Adipose tissue (tissue), 3 donors: ENCODE data around the gene NMUR1. TPM values are rescaled to one million over a fixed set of nuclear protein-coding genes. Genes with fewer than 3 reads are reported as not detected.
"Not testable (repeated sequence)": the region's sequence is repeated elsewhere in the genome, so short reads cannot be mapped to it uniquely, and the experiment has no call there.

Experiments
- H3K27ac ChIP-seq: one replicate; pipeline ENCODE4 v1.5.1; 2013; ENCODE audit warnings: low read depth, low read length
- WGBS, 3 donors: extraction: QIAGEN DNeasy Blood & Tissue Kit; methylation state at CpG; one replicate each; pipeline ENCODE4 v1.1.7; 2013; 5-methylcytosine and 5-hydroxymethylcytosine counted together
- polyA plus RNA-seq, 3 donors: library from polyadenylated mRNA; stranded (reverse); fragments of 200-250 nt; gene quantifications; one replicate each; pipeline ENCODE4 v1.2.3, GENCODE V29; 2013
- donor health status: healthy with polysubstance abuse.
- donor health status: Bipolar disorder and iron deficiency.
- donor health status: healthy.

NMUR1 gene
- polyA plus RNA-seq, 3 donors: 0.67 to 2.5 (median 1.8) TPM

DNA sequence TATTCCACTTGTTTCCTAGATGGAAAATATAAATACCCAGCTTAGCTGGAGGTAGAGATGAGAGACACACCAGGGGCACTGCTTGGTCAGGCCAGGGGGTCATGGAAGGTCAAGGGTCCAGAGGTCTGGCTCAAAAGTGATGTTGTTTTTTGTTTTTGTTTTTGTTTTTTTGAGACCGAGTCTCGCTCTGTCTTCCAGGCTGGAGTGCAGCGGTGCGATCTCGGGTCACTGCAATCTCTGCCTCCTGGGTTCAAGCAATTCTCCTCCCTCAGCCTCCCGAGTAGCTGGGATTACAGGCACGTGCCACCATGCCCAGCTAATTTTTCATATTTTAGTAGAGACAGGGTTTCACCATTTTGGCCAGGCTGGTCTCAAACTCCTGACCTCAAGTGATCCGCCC lies 26.3 kb upstream of the NMUR1 start:
- H3K27ac ChIP-seq: not testable (repeated sequence)
- WGBS, 3 donors: 92 to 98% (median 95%) methylated on average over 8 of the region's 8 CpGs

DNA sequence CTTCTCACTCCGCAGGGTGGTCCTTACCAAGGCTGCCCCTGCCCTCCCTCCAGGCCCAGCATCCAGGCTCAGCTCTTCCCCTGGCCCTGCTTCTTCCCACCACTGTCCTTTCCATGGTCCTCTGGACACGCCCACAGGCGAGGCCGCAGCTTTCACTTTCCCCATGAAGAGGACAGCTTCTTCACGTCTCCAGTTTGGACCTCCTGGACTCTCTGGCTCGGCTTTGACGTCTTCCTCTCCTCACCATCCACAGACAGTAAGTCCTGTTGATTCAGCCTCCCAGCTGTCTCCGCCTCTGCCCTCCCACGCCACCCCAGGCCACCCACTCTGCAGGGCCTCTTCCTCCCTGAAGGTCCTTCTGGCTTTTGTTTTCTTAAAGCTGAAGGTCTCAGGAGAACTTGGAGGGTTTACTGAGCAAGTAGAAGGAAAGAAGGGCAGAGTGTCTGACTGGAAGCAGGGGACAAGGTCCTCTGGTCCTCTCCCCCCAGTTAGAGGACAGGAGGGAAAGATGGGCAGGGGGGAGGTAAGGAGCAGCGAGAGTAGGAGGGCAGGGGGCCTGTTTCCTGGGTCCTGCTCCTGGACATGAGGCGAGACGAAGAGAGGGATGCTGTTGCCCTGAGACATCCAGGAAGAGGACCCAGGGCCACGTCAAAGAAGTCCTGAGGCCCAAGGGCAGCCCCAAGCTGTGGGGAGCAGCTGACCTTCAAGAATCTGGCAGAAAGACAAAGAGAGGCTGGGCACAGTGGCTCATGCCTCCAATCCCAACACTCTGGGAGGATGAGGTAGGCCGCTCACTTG lies 24.7 kb upstream of the NMUR1 start:
- H3K27ac ChIP-seq: no peak overlapping the region
- WGBS, 3 donors: 30 to 67% (median 33%) methylated on average over 14 of the region's 14 CpGs

DNA sequence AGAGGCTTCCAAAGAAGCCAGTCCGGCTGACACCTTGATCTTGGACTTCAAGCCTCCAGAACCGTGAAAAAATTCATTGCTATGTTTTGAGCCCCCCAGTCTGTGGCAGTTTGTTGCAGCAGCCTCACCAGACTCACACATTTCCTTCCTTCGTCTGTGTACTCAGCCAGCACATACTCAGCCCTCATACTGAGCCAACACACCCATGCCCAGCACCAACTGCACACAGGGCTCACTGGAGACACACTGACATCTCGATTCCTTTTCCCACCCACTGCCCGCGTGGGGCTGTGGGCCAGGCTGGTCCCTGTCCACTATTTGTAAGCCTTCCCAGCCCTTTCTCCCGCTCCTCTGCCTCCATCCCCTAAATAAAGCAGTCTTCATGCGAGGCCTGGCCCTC lies 24.1 kb upstream of the NMUR1 start:
- H3K27ac ChIP-seq: no peak overlapping the region
- 37 to 68% (median 39%) methylated on average over 8 of the region's 8 CpGs for WGBS, 3 donors

DNA sequence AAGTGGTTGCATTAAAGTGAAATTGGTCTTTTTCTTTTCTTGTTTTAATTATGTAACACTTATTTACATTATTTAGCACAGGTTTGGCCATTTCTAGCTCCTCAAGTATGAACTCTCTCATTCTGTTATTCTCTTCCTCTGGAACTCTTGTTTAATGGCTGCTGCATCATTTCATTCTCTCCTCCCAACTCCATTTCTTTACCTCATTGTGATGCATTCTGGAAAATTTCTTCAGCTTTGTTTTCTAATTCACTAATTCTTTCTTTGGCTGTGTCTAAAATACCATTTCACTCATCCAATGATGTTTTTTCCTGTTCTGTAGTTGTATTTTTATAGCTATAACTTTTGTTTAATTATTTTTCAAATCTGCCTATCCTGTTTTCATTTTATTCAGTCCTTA lies 22.5 kb upstream of the NMUR1 start:
- H3K27ac ChIP-seq: no peak overlapping the region

DNA sequence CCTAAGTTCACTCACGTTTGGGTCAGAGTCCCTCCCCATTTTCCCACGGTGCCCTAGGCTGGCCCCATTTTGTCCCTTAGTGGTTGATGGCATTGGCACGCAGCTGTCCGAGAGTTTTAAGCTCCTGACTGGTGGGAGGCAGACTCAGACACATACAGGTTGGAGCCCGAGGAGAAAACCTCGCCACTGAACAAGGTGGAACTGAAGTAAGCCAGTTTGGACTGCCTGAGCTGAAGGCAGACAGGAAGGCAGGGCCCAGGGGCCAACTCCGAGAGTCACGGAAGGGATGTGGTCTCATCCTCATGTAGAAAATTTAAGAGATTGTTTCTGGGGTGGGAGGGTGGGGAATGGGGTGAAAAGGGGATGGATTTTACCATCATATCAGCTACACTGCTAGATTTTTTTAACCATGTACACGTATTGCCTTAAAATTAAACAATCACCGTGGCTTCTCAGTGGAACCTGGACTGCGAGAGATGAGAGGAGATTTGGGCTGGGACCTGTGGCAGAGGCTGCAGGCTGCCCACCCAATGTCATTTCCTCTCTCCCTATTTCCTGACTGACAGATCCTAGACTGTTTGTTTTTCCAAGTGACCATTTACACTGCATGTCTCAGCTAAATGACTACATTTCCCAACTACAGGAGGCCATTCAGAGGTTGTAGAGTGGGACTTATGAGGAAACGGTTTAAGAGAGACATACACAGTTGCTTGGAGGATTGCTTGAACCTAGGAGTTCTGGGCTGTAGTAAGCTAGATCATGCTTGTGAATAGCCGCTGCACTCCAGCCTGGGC lies 19.4 kb upstream of the NMUR1 start:
- WGBS, 3 donors: 72 to 90% (median 81%) methylated on average over 13 of the region's 13 CpGs
- H3K27ac ChIP-seq: no peak overlapping the region

DNA sequence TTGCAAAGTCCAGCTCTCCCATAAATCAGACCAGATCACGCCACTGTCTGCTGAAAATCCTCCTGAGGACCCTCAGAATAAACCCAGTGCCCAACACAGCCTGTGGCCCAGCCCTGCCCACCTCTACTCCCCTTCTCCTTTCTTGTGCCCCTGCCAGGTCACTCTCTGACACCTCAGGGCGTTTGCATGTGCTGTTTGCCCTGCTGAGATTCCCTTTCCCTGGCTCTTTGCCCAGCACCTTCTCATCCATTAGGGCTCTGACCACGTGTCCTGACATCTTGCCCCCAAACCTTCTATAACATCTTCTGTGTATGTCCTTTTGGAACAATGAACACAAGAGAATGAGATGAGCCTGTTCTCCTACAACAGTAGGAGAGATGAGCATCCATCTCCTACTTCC lies 18.5 kb upstream of the NMUR1 start:
- 60 to 63% (median 63%) methylated on average over 3 of the region's 3 CpGs for WGBS, 3 donors
- H3K27ac ChIP-seq: no peak overlapping the region

DNA sequence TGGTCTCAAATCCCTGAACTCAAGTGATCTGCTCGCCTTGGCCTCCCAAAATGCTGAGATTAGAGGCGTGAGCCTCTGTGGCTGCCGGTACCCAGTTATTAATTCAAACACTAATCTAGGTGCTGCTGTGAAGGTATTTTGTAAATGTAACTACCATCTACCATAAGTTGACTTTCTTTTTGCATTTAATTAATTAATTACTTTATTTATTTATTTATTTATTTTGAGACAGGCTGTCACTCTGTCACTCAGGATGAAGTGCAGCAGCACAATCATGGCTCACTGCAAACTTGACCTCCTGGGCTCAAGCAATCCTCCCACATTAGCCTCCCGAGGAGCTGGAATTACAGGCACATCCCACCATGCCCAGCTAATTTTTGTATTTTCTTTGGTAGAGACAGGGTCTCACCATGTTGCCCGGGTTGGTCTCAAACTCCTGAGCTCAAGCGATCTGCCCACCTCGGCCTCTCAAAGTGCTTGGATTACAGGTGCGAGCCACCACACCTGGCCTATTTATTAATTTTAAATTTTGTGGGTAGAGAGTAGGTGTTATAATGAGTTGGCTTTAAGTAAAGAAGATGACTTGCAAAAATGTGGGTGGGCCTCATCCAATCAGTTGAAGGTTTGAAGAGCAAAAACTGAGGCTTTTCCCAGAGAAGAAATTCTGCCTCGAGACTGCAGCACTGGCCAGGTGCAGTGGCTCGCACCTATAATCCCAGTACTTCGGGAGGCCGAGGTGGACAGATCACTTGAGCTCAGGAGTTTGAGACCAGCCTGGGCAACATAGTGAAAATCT lies 17.3 kb upstream of the NMUR1 start:
- no peak overlapping the region for H3K27ac ChIP-seq
- WGBS, 3 donors: 92 to 97% (median 96%) methylated on average over 12 of the region's 12 CpGs

DNA sequence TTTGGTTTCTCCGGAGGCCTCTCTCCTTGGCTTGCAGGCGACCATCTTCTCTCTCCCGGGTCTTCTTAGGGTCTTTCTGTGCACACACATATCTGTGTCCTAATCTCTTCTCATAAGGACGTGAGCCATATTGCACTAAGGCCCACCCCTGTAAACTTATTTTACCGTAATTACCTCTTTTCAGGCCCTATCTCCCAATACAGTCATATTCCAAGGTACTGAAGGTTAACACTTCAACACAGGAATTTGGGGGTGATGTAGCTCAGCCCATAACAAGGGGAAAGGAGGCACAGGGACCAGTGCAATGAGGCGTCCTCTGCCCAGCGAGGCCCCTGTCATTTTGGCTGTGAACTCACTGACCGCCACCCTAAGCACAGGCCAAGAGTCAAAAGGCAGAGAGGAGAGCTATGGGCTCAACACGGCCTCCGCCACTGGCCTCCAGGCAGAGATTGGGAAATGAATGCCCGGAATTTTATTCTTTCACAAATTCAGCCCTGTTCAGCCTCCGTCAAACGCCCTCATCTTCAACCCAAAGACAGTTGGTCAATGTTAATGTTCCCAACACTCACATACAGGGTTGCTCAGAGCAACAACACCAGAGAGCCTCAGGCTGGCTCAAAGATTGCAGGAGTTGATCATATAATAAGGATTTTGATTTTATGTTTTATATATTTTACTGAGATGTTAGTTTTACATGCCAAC lies 15.9 kb upstream of the NMUR1 start:
- H3K27ac ChIP-seq: no peak overlapping the region
- 62 to 86% (median 72%) methylated on average over 13 of the region's 13 CpGs for WGBS, 3 donors

DNA sequence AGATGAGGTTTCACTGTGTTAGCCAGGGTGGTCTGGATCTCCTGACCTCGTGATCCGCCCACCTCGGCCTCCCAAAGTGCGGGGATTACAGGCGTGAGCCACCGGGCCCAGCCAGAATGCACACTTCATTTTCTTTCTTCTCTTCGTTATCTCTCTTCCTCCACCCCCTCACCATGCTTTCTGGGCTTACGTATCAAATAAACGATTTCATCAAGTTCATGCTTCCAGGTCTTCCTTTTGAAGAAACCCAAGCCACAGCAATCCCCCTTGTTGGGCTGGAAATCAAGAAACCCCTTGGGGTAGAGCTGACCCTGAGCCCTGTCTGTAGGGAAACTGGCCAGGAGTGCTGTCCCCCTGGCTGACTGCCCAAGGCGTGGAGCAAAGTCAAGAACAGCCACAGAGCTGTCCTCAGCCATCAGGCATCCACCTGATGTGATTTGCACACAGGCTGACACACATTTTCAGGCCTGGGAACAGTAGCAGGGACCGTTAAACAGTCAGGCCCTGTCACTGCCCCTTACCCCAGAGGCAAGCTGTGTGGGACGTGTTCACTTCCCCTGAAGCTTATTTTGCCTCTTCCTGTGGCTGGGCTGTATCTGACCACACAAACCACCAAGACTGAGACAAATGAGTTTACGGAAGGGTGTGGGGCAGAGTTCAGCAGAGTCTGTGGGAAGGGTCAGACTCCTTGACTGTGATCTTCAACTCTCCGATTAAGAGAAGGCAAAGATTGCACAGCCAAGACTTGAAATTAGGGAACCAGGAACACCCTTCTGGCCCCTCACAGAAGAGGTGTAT lies 15.1 kb upstream of the NMUR1 start:
- 17 to 48% (median 26%) methylated on average over 14 of the region's 14 CpGs for WGBS, 3 donors
- no peak overlapping the region for H3K27ac ChIP-seq

DNA sequence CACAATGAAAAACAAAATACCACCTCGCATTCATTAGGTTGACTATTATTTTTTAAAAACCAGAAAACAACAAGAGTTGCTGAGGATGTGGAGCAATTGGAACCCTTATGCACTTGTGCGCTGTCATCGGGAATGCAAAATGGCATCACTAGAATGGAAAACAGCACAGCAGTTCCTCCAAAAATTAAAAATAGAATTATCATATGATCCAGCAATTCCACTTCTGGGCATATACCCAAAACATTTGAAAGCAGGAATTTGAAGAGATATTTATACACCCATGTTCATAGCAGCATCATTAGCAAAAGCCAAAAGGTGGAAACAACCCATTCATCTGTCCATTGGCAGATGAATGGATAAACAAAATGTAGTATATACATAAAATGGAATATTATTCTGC lies 11.9 kb upstream of the NMUR1 start:
- WGBS, 3 donors: 44 to 81% (median 51%) methylated on average over 3 of the region's 3 CpGs
- no peak overlapping the region for H3K27ac ChIP-seq

DNA sequence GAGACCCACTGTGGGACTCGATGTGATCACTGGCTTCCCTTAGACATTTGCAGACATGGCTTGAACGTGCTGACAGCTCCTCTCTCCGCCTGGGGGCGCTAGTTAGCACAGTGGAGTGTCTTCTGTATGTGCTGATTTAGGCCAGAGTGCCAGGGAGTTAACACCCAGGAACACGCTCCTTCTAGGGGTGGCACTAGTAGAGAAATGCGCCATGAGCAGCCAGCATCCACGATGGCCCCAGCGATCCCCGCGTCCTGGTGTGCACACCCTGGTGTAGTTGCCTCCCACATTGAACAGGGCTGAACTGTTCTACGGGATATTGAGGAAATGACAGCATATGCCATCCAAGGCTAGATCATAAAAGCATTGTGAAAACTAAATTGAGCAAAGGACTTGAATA lies 11.4 kb upstream of the NMUR1 start:
- H3K27ac ChIP-seq: no peak overlapping the region
- WGBS, 3 donors: 53 to 60% (median 59%) methylated on average over 11 of the region's 11 CpGs

DNA sequence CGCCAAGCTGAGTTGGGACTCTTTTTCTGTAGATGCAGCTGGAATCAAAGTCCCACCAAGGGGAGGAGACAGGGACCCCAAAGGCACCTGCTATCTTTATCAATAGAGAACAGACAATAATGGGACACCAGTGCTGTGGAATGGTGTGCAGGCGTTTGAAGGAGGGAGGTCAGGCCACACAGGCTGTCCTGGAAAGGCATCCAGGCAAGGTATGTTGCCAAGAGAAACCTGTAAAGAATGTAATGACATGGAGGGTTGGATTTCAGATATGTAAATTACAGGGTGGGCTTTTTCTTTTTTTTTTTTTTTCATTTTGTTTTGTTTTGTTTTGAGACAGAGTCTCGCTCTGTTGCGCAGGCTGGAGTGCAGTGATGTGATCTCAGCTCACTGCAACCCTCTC lies 9.7 kb upstream of the NMUR1 start:
- no peak overlapping the region for H3K27ac ChIP-seq
- 88 to 93% (median 92%) methylated on average over 4 of the region's 4 CpGs for WGBS, 3 donors

DNA sequence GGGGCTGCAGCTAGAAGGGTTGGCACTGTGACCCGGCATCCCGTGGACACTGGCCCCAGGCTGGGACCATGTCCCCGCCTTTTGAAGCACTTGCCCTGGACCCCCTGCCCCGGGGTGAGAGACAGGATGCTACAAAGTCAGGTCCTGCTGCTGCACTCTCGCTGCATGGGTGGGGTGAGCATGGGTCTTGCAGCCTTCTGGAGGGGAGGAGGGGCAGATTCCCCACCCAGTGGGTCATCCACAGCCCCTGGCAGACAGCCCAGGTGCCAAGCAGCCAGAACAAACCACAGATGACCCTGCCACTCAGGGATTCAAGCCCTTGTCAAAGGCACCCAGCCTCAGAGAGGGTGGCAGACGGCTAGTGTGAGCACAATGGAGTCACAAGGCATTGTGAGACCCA lies 5.7 kb upstream of the NMUR1 start:
- 78 to 79% (median 78%) methylated on average over 6 of the region's 6 CpGs for WGBS, 3 donors
- H3K27ac ChIP-seq: no peak overlapping the region

DNA sequence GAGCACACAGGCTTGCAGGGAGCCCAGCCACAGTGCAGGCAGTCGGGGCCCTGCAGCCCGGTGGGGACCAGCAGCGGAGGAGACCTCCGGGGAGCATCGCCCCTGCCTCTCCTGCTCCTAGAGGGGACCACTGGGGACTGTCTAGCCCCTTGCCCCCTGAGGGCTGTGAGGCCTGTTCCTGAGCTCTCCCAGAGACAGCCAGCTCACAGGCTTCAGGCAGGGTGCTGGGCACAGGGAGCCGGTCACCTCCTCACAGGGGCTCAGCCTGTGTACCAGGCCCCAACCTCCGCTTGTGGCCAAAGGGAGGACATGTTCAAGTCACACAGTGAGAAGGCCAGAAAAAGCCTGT lies 3.5 kb upstream of the NMUR1 start:
- 88 to 97% (median 95%) methylated on average over 7 of the region's 7 CpGs for WGBS, 3 donors
- no peak overlapping the region for H3K27ac ChIP-seq

DNA sequence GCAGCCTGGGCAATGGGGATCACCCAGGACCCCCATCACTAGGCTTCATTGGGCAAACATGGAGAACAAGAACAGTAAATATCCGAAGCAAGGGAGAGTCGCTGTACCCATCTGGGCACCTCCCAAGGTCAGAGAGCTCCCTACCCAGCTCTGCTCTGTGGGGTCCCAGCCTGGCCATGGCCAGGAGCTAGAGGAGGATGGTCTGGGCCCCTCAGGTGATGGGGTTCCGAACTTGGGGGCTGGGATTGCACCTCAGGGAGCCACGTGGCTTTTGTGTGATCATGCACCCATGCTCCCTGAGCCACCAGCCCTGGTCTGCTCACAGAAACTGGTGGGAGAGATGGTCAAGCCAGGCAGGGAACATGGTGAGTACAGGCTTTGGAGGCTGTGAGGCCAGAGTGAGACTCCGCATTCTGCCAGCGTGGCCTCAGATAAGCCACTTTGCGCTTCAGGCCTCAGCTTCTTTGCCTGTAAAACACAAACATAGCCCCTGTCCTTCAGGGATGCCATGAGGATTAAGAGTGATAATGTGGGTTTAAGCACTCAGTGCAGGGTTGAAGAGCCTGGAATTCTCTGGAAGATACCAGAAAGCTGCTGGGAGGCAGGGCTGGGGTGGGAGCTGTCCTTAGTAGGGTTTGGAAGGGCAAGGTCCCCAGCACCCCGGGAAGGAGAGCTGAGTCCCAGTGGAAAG lies 3.0 kb upstream of the NMUR1 start:
- 80 to 93% (median 90%) methylated on average over 8 of the region's 8 CpGs for WGBS, 3 donors

DNA sequence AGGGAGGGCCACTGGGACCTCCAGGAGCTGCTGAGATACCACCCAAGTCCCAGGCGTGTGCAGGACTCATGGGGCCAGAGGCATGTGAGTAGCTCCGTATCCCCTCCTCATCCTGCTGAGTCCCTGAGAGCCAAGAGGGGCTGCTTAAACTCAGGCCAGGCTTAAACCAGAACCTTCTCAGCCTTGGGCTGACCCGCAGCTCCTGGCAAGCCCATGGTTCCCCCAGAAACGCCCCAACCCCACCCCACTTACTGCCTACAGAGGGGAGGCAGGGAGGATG lies 2.5 kb upstream of the NMUR1 start:
- 90 to 98% (median 94%) methylated on average over 4 of the region's 4 CpGs for WGBS, 3 donors
- no peak overlapping the region for H3K27ac ChIP-seq

More for the DNA sequence above, 3.0 kb upstream of the NMUR1 start:
- no peak overlapping the region for H3K27ac ChIP-seq

DNA sequence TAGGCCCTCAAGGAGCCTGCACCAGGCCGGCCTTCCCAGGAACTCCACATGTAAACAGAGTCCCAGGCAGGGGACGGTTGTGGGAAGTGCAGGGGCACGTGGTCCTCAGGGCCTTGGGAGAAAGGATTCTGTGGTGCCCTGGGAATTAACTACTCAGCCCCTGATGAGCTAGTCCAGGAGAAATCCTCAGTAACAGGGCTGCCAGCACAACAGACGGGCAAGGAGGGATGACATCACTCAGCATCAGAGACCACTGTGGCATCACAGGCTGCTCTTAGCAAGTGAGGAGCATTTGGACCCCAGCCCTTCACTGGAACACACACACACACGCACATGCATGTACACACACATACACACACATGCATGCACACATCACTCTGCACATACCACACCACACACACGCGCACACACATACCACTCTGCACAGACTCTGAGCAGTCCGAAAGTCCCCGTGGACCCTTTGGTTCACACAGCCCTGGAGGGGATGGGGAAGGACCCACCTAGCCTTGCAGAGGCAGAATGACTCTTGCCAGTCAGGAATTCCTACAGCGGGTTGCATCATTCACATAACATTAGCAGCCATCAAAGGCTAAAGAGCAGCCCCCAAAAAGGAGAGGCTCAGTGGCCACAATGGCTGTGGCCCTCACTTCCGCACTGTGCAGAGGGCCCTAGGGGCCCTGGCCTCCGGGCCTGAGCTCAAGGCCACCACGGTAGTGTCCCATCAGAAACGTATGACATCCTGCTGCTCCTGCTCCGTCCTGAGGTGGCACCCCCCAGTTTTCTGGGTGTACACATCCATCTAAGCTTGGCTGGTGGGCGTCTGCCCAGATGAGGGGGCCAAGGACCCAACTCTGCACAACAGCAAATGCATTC lies 1.9 kb upstream of the NMUR1 start:
- H3K27ac ChIP-seq: no peak overlapping the region
- WGBS, 3 donors: 86 to 91% (median 89%) methylated on average over 16 of the region's 16 CpGs
